ENCODE measurements around the gene SMIM33.

DNA sequence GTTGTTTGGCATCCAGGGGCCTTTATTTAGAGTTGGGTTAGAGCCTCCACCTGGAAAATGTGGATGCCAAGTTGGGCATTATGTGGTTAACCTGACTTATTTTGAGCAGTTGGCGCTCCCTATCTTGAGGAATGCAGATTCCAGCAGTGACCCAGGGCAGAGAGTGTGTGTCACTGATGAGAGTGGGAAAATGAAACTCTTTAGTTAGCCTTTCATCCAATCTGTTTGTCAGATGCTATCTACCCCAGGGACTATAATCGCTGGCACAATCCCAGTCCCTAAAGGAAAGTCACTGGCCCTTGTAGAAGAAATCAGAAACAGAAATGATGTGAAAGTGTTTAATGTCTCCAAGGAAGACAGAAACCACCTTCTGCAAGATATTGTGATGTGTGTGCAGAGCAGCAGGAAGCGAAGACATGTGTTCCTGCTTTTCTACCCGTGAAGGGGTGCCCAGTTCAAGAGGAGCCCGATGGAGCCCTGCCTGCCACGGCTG lies 21.9 kb downstream of the SMIM33 start:
- TF ChIP-seq, protein P1, sequence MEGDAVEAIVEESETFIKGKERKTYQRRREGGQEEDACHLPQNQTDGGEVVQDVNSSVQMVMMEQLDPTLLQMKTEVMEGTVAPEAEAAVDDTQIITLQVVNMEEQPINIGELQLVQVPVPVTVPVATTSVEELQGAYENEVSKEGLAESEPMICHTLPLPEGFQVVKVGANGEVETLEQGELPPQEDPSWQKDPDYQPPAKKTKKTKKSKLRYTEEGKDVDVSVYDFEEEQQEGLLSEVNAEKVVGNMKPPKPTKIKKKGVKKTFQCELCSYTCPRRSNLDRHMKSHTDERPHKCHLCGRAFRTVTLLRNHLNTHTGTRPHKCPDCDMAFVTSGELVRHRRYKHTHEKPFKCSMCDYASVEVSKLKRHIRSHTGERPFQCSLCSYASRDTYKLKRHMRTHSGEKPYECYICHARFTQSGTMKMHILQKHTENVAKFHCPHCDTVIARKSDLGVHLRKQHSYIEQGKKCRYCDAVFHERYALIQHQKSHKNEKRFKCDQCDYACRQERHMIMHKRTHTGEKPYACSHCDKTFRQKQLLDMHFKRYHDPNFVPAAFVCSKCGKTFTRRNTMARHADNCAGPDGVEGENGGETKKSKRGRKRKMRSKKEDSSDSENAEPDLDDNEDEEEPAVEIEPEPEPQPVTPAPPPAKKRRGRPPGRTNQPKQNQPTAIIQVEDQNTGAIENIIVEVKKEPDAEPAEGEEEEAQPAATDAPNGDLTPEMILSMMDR (conservative IDR thresholded peaks at IDR 0.05 in 1 of 2, IDR thresholded peaks at IDR 0.05 in 1 of 2; ENCODE audit: extremely low read depth in 1 of 2, insufficient read depth in 1 of 2, low read depth in 1 of 2, low read length in 2 of 2), result peak in 1 of 2 donors; percentile 4
- TF ChIP-seq EZH2 (IDR thresholded peaks at IDR 0.05; ENCODE audit: borderline replicate concordance, low read length), result no peak

All from mammary epithelial cell (primary cell).